BLaER1 treated with 17β-estradiol and CSF1 and Interleukin-3, amounts not matched to agents 10 nM and 100 nM (cell line): ENCODE results near the gene PREPL.

Experiments
- H3K27ac ChIP-seq, 11 experiments: shearing (Covaris generic); formaldehyde crosslinking; 2 replicates each; pipeline ENCODE4 v1.8.1; 2022
- H3K27me3 ChIP-seq, 11 experiments: shearing (Covaris generic); formaldehyde crosslinking; 2 replicates each; pipeline ENCODE4 v1.8.1; 2022
- H3K36me3 ChIP-seq, 11 experiments: shearing (Covaris generic); formaldehyde crosslinking; 2 replicates each; pipeline ENCODE4 v1.8.1; 2022
- H3K4me1 ChIP-seq, 10 experiments: shearing (Covaris generic); formaldehyde crosslinking; 2 replicates each; pipeline ENCODE4 v1.8.1; 2022
- H3K4me2 ChIP-seq, 11 experiments: shearing (Covaris generic); formaldehyde crosslinking; 2 replicates each; pipeline ENCODE4 v1.8.1; 2022
- H3K4me3 ChIP-seq, 10 experiments: shearing (Covaris generic); formaldehyde crosslinking; 2 replicates each; pipeline ENCODE4 v1.8.1; 2022
- H3K9ac ChIP-seq, 11 experiments: shearing (Covaris generic); formaldehyde crosslinking; 2 replicates each; pipeline ENCODE4 v1.8.1; 2022
- H3K9me3 ChIP-seq, 11 experiments: shearing (Covaris generic); formaldehyde crosslinking; replicated peaks in 1 of 11; 2 replicates each; pipeline ENCODE4 v1.8.1; 2022
- H4K20me1 ChIP-seq, 11 experiments: shearing (Covaris generic); formaldehyde crosslinking; 2 replicates each; pipeline ENCODE4 v1.8.1; 2022
- Cebpa-rat ChIP-seq, 11 experiments: shearing (Covaris generic); IDR thresholded peaks; 2 replicates each; pipeline ENCODE4 v1.8.1; 2022

PREPL gene

GRCh38 chr2:44295633-44296359 lies 65.5 kb downstream of the PREPL start:
- H3K4me2 ChIP-seq = peak overlapping the region in 6 of 11 experiments; percentile 9 to 44 (median 30); a peak in 9 of 22 replicates
- no peak for TF ChIP-seq Cebpa-rat (IDR thresholded peaks at IDR 0.05)
- H4K20me1 ChIP-seq = no peaks in the 10 kb centered on the region
- no peak overlapping the region for H3K9ac ChIP-seq
- H3K27ac ChIP-seq = no peak overlapping the region
- no peak overlapping the region for H3K4me3 ChIP-seq
- H3K4me1 ChIP-seq = peaks cover 0 to 12% (median 6%) of the 10 kb centered on the region in 10 experiments; a peak in 10 of 20 replicates
- H3K36me3 ChIP-seq = no peaks in the 10 kb centered on the region
- H3K27me3 ChIP-seq = no peaks in the 10 kb centered on the region
- no peaks in the 10 kb centered on the region for H3K9me3 ChIP-seq

- Histone ChIP-seq H3K9me3 (no peaks in the 10 kb centered on the region), H3K9ac (no peak overlapping the region), H4K20me1 (no peaks in the 10 kb centered on the region), H3K27me3 (no peaks in the 10 kb centered on the region), H3K36me3 (no peaks in the 10 kb centered on the region), H3K4me2 (no peak overlapping the region), H3K27ac (no peak overlapping the region), H3K4me3 (no peak overlapping the region), H3K4me1 (peaks cover 0 to 12% (median 6%) of the 10 kb centered on the region in 10 experiments; a peak in 10 of 20 replicates)
- no peak for TF ChIP-seq Cebpa-rat (IDR thresholded peaks at IDR 0.05)
Measured at GRCh38 chr2:44295113-44295512, 66.2 kb downstream of the PREPL start.

DNA sequence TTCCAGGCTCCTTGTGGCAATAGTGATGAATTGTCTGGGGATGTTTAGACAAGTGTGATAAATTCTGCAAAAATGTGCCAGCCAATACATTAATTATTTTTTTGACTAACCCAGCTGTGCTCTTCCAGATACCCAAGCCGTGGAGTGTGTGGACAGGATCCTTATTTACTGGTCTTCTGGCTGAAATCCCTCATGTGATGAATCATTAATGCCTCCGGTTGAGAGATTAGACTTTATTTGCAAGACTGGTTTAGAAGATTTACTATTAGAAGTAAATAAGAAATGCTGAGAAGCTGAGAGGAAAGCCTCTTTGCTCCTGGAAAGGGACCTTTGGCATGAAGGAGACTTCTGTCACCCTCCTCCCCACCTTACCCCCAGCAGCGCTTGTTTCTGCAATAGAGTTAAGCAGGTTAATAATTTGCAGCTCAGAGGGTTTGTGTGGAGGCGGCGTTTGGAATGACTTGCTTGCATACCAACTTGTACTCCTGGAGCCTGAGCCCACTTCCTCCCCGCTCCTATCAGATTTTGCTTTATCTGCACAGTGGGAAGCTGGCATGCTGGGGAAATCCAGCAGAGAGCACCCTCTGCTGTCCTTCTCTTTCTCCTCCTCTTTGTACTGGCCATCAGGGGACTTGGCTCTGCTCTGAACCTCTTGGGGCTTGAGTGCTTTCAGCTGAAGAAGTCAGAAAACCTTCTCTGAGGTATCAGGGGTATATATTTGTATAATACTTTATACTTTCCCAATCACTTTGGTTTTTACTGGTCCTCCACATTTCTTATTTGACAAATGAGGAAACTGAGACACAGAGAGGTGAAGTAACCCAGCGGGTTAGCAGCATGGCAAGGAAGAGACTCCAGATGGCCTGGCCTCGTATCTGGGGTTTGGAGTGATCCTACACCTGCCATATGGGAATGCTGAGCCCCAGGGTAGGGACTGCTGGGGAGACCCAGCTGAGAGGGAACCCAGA lies 69.7 kb downstream of the PREPL start:
- Histone ChIP-seq H3K4me1 (peaks cover 0 to 18% (median 7%) of the 10 kb centered on the region in 10 experiments; a peak in 12 of 20 replicates), H3K27ac (no peak overlapping the region), H4K20me1 (no peaks in the 10 kb centered on the region), H3K4me2 (no peak overlapping the region), H3K4me3 (no peak overlapping the region), H3K9me3 (no peaks in the 10 kb centered on the region), H3K27me3 (no peaks in the 10 kb centered on the region), H3K9ac (no peak overlapping the region), H3K36me3 (no peaks in the 10 kb centered on the region)
- TF ChIP-seq Cebpa-rat (IDR thresholded peaks at IDR 0.05) = no peak

DNA sequence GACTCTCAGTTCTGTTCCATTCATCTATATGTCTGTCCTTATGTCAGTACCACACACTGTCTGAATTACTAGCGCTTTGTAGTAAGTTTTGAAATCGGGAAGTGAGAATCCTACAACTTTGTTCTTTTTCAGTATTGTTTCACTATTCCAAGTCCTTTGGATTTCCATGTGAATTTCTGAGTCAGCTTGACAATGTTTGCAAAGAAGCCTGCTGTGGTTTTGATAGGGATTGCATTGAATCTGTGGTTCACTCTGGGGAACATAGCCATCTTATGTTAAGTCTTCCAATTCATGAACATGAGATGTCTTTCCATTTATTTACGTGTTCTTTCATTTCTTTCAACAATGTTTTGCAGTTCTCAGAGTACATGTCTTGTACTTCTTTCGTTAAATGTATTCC lies 71.0 kb downstream of the PREPL start:
- no peaks in the 10 kb centered on the region for H3K36me3 ChIP-seq
- H3K27me3 ChIP-seq = no peaks in the 10 kb centered on the region
- H3K4me2 ChIP-seq = no peak overlapping the region
- no peak overlapping the region for H3K27ac ChIP-seq
- no peaks in the 10 kb centered on the region for H3K9me3 ChIP-seq
- H3K9ac ChIP-seq = no peak overlapping the region
- no peak overlapping the region for H3K4me3 ChIP-seq
- H3K4me1 ChIP-seq = peaks cover 0 to 13% (median 5%) of the 10 kb centered on the region in 10 experiments; a peak in 9 of 20 replicates
- no peaks in the 10 kb centered on the region for H4K20me1 ChIP-seq
- TF ChIP-seq Cebpa-rat (IDR thresholded peaks at IDR 0.05) = no peak

- no peaks in the 10 kb centered on the region for H3K36me3 ChIP-seq
- peaks cover 0 to 13% (median 5%) of the 10 kb centered on the region in 10 experiments; a peak in 9 of 20 replicates for H3K4me1 ChIP-seq
- H3K9me3 ChIP-seq = no peaks in the 10 kb centered on the region
- H3K4me3 ChIP-seq = no peak overlapping the region
- TF ChIP-seq Cebpa-rat (IDR thresholded peaks at IDR 0.05) = no peak
- no peak overlapping the region for H3K27ac ChIP-seq
- no peaks in the 10 kb centered on the region for H3K27me3 ChIP-seq
- no peak overlapping the region for H3K9ac ChIP-seq
- no peaks in the 10 kb centered on the region for H4K20me1 ChIP-seq
- H3K4me2 ChIP-seq = peak overlapping the region in 5 of 11 experiments; percentile 7 to 31 (median 21); a peak in 4 of 22 replicates
Measured at GRCh38 chr2:44286884-44287638, 74.2 kb downstream of the PREPL start.

GRCh38 chr2:44286119-44286883 lies 75.0 kb downstream of the PREPL start:
- H4K20me1 ChIP-seq = no peaks in the 10 kb centered on the region
- no peak overlapping the region for H3K4me3 ChIP-seq
- no peak overlapping the region for H3K27ac ChIP-seq
- H3K9ac ChIP-seq = no peak overlapping the region
- no peaks in the 10 kb centered on the region for H3K9me3 ChIP-seq
- H3K36me3 ChIP-seq = no peaks in the 10 kb centered on the region
- TF ChIP-seq Cebpa-rat (IDR thresholded peaks at IDR 0.05) = peak in 2 of 11 experiments; percentile 53 to 64; a peak in 1 of 22 replicates
- H3K4me1 ChIP-seq = peaks cover 0 to 13% (median 5%) of the 10 kb centered on the region in 10 experiments; a peak in 9 of 20 replicates
- H3K27me3 ChIP-seq = no peaks in the 10 kb centered on the region
- H3K4me2 ChIP-seq = peak overlapping the region in 5 of 11 experiments; percentile 7 to 31 (median 21); a peak in 4 of 22 replicates

- Histone ChIP-seq H3K27ac (no peak overlapping the region), H3K4me1 (peaks cover 0 to 13% (median 5%) of the 10 kb centered on the region in 10 experiments; a peak in 9 of 20 replicates), H4K20me1 (no peaks in the 10 kb centered on the region), H3K27me3 (no peaks in the 10 kb centered on the region), H3K4me2 (no peak overlapping the region), H3K4me3 (no peak overlapping the region), H3K9ac (no peak overlapping the region), H3K36me3 (no peaks in the 10 kb centered on the region), H3K9me3 (no peaks in the 10 kb centered on the region)
- TF ChIP-seq Cebpa-rat (IDR thresholded peaks at IDR 0.05) = no peak
Measured at GRCh38 chr2:44285174-44285573, 76.1 kb downstream of the PREPL start.

DNA sequence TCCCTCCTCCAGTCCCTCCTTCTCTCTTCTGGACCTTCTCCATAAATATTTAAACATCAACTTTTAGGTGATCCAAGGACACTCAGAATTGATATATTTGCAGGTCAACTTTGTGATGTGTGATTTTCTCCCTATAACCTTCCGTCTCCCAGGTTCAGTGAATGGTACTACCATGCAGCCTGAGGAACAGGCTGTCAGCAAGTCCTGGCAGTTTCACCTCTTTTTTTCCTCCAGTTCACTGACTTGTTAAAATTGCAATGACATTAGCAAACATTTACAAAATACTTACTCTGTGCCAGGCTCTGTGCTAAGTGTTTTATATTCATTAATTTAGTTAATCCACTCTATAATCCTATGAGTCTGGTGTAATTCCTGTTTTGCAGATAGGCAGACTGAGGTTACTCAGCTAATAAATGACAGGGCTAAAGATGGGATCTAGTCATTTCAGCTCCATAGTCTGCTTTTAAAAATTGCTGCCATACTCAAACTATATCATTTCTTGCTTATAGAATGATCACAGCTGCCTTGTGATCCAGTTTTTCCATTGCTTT lies 78.1 kb downstream of the PREPL start:
- H3K27me3 ChIP-seq = no peaks in the 10 kb centered on the region
- no peak overlapping the region for H3K27ac ChIP-seq
- H3K36me3 ChIP-seq = no peaks in the 10 kb centered on the region
- no peaks in the 10 kb centered on the region for H3K9me3 ChIP-seq
- H3K9ac ChIP-seq = no peak overlapping the region
- peaks cover 0 to 13% (median 5%) of the 10 kb centered on the region in 10 experiments; a peak in 9 of 20 replicates for H3K4me1 ChIP-seq
- no peak overlapping the region for H3K4me3 ChIP-seq
- H4K20me1 ChIP-seq = no peaks in the 10 kb centered on the region
- H3K4me2 ChIP-seq = no peak overlapping the region
- TF ChIP-seq Cebpa-rat (IDR thresholded peaks at IDR 0.05) = no peak
